D341Med (cell line): ENCODE data around the gene CRY1.

Experiments used
- DNase-seq: peaks from one replicate; pipeline ENCODE4 v3.0.0; 2012; ENCODE audit warnings: low spot score

CRY1 gene

GRCh38 chr12:106960443-106960842 lies 132.9 kb downstream of the CRY1 start:
- DNase-seq: no peak

- DNase-seq: no peak
Measured at GRCh38 chr12:106957583-106957982, 135.8 kb downstream of the CRY1 start.

DNA sequence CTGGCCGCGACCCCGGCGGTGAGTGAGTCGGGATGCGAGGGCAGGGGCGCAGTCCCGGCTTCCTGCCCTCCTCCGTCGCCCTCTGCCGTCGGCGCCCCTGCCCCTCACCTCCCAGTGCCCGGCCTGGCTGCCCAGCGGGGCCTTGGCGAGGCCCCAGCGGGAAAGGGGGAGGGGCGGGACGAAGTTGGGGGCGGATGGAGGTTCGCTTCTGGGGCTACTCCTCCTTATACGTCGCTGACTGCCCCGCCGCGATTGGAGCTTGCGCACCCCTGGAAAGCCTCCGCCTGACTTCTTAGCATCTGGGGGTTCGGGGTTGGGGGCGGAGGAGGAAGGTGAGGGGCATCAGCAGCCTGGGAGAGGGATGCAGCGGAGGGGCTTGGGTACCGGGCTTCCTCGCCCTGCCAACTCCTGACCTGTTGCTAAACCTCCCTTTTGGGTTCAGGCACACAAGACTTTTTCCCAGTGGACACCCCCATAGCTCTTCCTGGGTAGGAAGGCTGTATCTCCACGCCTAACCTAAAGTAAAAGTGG lies 137.2 kb downstream of the CRY1 start:
- no peak for DNase-seq

GRCh38 chr12:106955377-106956047 lies 137.8 kb downstream of the CRY1 start, which contains the start of gene TMEM263:
TSS of gene TMEM263 (plus strand) at chr12:106955907. CDS start at chr12:106967117, 11,210 bp downstream.
- peak; percentile 100 for DNase-seq

DNA sequence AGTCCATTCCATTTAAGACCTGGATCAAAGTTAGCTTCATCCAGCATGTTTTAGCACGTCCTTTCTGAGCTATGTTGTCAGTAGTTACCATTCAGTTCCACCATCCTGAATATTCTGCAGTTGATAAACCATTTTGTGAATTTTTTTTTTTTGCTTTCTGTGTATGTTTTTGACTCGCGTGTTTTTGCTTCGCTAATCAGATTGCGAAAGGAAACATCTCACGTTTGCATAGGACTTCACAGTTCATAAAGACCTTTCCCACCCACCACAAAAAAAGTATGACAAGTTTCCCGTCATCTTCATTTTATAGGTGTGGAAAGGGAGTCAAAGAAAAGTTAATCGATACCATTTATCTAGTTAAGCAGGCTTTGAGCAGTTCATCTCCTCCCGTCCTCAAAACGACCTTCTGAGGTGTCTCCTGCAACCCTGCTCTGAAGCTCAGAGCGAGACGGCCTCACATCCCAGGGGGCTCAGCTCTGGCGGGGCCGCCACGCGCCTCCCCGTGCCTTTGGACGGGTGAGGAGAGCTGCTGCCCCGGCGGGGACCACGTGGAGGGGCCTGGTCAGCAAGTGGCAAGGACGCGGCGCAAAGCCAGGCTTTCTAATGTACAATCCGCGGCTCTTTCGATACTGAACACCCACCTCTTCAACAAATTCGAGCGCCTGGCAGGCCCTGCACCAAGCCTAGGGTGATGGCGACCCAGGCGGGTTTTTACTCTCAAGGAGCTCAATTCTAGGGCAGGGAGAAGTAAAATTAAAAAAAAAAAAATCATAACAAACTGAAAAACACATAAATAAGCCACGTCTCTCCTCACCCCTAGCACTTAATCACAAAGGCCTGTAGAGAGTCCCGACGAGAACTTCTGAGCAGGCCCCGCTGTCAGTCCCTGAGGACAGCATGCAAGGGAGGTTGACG lies 138.6 kb downstream of the CRY1 start:
- DNase-seq: peak; percentile 42

DNA sequence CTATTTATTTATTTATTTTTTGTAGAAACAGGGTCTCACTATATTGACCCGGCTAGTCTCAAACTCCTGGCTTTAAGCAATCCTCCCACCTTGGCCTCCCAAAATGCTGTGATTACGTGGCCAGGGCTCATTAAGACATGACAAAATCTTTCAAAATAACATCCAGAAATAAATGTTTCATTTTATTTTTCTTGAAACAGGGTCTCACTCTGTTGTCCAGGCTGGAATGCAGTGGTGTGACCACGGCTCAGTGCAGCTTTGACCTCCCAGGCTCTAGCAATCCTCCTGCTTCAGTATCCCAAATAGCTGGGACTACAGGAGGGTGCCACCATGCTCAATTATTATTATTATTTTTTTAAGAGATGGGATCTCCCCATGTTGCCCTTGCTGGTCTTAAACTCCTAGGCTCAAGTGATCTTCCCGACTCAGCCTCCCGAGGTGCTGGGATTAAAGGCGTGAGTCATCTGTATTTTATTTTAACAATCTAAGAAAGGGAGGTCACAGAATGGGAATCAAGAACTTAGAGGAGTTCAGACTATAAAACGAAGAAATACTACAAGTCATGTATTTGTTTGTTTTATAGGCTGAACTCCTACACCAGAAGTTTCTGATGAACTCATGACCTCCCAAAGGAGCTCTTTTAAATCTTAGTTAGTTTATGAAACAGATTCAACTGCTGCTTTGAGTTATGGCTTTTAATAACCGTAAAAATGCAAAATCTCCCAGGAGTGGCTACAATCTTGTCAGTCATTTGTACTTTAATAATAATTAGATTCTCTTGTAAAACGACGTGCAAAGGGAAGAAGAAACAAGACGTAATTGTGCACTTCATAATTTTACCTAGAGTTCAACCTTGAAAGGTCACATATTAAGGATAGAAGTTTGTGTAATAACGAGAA lies 139.7 kb downstream of the CRY1 start:
- no peak for DNase-seq

DNA sequence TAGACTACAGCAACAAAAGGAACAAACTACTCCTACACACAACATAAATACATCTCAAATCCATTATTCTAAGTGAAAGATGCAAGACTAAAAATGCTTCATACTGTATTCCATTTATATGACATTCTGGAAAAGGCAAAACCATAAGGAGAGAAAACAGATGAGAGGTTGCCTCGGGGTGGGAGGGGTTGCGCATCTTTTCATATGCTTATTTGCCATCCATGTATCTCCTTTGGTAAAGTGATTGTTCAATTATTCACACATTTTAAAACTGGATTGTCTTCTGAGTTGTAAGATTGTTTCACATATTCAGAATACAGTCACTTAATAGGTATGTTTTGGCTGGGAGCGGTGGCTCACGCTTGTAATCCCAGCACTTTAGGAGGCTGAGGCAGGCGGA lies 142.8 kb downstream of the CRY1 start:
- DNase-seq: no peak

GRCh38 chr12:106947461-106947860 lies 145.9 kb downstream of the CRY1 start:
- no peak for DNase-seq

- DNase-seq: no peak
Measured at GRCh38 chr12:106945261-106945851, 148.0 kb downstream of the CRY1 start.

DNA sequence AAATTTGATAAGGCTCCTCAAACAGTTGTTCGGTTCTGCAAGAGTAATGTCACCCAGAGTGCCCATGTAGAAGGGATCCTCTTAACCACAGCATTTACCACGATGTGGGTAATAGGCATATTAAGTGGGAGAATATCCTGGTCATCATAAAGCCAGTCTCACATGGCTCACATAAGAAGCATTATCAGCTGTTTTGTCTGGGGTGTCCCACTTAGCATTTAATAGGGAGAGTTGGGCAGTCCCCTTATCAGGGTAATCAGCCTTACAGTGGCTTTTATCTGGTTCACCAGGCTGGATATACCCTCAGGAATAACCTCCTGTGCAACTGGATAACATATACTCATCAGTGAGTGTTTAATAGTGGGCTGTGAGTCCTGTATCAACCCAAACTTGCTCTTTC lies 150.6 kb downstream of the CRY1 start:
- DNase-seq: no peak

- no peak for DNase-seq
Measured at GRCh38 chr12:106941481-106942156, 151.7 kb downstream of the CRY1 start.
